Measurements from ENCODE around the gene LRMDA.

GRCh38 chr10:75620356-75620755 is 188.9 kb downstream of the LRMDA start:
- TF ChIP-seq TAF1 (IDR thresholded peaks at IDR 0.05; ENCODE audit: low read depth) (no peak), RAD21 (IDR thresholded peaks at IDR 0.05; ENCODE audit: low read depth) (no peak), REST (IDR thresholded peaks at IDR 0.05; ENCODE audit: low read depth) (no peak), USF1 (IDR thresholded peaks at IDR 0.05) (no peak), EP300 (IDR thresholded peaks at IDR 0.05; ENCODE audit: borderline replicate concordance) (no peak), TEAD4 (IDR thresholded peaks at IDR 0.05) (no peak), ZBTB7A (IDR thresholded peaks at IDR 0.05; ENCODE audit: low read depth) (no peak), FOXM1 (IDR thresholded peaks at IDR 0.05; ENCODE audit: borderline replicate concordance, low read depth) (no peak), TCF12 (IDR thresholded peaks at IDR 0.05; ENCODE audit: low read depth) (no peak), CEBPB (IDR thresholded peaks at IDR 0.05) (no peak), NFIC (IDR thresholded peaks at IDR 0.05) (no peak), YY1 (IDR thresholded peaks at IDR 0.05; ENCODE audit: low read depth) (no peak), CREB1 (IDR thresholded peaks at IDR 0.05; ENCODE audit: low read depth) (no peak)

Measured in Ishikawa (cell line).